ENCODE data around the gene RPGRIP1L.
"Not testable (repeated sequence)": the region's sequence is repeated elsewhere in the genome, so short reads cannot be mapped to it uniquely, and the experiment has no call there.

The RPGRIP1L gene

DNA sequence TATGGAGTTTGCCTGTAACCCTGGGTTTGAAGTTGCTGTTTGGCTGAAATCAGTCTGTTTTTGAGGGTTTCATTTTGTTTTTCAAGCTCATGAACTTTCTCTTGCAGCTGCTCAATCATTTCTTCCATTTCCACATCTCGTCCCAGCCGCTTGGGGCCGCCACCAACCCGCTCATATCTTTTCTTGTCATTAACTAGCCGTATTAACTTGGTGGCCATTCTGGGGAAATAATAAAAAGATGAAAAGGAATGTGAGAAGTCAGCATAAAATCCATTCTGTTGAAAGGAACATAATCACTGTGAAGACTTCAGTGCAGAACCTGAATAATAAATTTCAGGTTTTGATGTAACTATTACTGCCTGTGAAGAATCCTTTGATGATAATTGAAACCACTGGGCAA, 11.5 kb downstream of the RPGRIP1L start:
- Mint-ChIP-seq H3K4me1 (ENCODE audit: low read depth) (peaks cover 5% of the 10 kb centered on the region), H3K4me3 (no peak overlapping the region), H3K36me3 (ENCODE audit: low read depth) (peaks cover 53% of the 10 kb centered on the region), H3K27me3 (no peaks in the 10 kb centered on the region), H3K9me3 (no peaks in the 10 kb centered on the region), H3K27ac (no peak overlapping the region)
- no peak for DNase-seq

DNA sequence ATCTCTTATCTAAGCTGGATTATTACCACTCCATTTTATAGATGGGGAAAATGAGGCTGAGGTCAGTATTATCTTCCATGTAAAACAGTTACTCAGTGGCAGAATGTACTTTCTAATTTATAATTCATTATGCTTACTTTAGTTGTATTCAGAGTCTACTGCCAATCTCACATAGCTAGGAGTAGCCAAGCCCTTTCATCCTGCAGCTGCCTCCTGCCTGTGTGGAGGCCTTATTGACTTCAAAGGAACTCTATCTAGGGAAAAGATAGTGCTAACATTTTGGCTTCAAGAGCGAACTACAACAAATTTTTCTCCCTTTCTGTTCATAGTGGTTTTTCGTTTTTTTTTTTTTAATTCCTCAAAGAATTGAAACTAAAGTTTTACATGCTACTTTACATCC, 12.9 kb downstream of the RPGRIP1L start:
- Mint-ChIP-seq H3K4me1 (ENCODE audit: low read depth) (peaks cover 5% of the 10 kb centered on the region), H3K4me3 (no peak overlapping the region), H3K27ac (no peak overlapping the region), H3K36me3 (ENCODE audit: low read depth) (peaks cover 57% of the 10 kb centered on the region), H3K9me3 (no peaks in the 10 kb centered on the region), H3K27me3 (no peaks in the 10 kb centered on the region)
- no peak for DNase-seq

DNA sequence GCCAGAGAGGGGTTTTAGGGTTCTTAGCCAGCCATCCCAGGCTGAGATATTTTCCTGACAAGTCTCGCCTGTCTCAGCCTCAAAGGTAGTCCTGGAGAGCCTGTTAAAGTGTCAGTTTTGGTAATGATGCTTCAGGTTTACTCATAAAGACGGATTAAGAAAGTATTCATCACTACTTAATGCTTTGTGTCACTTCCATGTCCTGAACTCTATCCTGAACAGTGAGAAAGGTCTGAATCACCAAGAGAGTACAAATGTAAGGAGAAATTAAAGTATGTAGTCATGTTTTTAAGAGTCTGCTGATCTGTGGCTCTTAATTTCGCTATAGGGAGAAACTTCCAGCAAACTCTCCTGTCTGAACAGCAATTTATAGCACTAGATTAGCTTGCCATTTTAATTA, 14.0 kb downstream of the RPGRIP1L start:
- no peak overlapping the region for H3K4me3 Mint-ChIP-seq
- H3K36me3 Mint-ChIP-seq (ENCODE audit: low read depth), result peaks cover 59% of the 10 kb centered on the region
- no peak overlapping the region for H3K27ac Mint-ChIP-seq
- H3K9me3 Mint-ChIP-seq, result peaks cover 5% of the 10 kb centered on the region
- H3K4me1 Mint-ChIP-seq (ENCODE audit: low read depth), result no peaks in the 10 kb centered on the region
- no peak for DNase-seq
- H3K27me3 Mint-ChIP-seq, result no peaks in the 10 kb centered on the region

DNA sequence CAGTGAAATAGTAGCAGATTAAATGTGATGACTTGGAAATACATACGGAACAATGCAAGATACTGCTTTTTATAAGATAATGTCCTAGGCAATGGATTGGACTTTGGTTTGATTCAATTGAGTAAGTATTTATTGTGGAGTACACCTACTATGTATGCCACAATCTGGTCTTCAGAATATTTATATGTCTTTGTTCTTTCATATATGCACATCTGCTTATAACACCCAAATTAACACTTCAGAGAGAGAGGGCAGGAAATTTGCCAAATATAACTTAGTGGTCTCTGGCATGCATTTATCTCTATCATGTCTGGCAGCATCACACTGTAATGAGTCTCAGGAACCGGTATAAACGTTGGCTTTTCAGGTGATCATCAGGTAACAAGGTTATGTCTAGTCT, 16.9 kb downstream of the RPGRIP1L start:
- Mint-ChIP-seq H3K27ac (no peak overlapping the region), H3K4me1 (ENCODE audit: low read depth) (no peaks in the 10 kb centered on the region), H3K27me3 (no peaks in the 10 kb centered on the region), H3K9me3 (peaks cover 5% of the 10 kb centered on the region), H3K4me3 (no peak overlapping the region), H3K36me3 (ENCODE audit: low read depth) (peaks cover 63% of the 10 kb centered on the region)
- no peak for DNase-seq

DNA sequence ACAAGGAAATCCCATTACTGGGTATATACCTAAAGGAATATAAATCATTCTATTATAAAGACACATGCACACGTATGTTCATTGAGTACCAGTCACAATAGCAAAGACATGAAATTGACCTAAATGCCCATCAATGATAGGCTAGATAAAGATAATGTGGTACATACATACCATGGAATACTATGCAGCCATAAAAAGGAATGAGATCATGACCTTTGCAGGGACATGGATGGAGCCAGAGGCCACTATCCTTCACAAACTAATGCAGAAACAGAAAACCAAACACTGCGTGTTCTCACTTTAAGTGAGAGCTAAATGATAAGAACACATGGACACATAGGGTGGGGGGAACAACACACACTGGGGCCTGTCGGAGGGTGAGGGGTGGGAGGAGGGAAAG, 18.3 kb downstream of the RPGRIP1L start:
- not testable (repeated sequence) for DNase-seq; H3K4me1 Mint-ChIP-seq (ENCODE audit: low read depth); H3K27me3 Mint-ChIP-seq; H3K9me3 Mint-ChIP-seq; H3K27ac Mint-ChIP-seq; H3K4me3 Mint-ChIP-seq
- peaks cover 56% of the 10 kb centered on the region for H3K36me3 Mint-ChIP-seq (ENCODE audit: low read depth)

DNA sequence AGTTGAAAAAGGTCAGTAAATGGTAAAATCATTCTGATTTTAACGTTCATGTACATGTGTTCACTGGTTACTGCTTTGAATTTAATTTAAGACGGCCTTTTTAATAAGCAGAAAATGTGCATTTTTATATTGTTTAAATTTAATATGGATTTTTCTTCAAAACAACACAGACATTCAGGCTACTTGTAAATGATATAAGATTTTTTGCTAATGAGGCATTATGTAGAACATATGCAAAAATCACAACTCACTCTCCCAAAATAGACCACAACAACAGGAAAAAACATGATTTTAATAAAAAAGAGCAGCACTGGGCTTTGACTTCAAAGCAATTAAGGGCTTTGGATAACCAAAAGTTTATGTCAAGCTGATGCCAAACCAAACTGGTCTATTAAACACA, 22.3 kb downstream of the RPGRIP1L start:
- Mint-ChIP-seq H3K4me3 (no peak overlapping the region), H3K4me1 (ENCODE audit: low read depth) (no peaks in the 10 kb centered on the region), H3K36me3 (ENCODE audit: low read depth) (peaks cover 41% of the 10 kb centered on the region), H3K9me3 (peaks cover 5% of the 10 kb centered on the region), H3K27ac (no peak overlapping the region), H3K27me3 (no peaks in the 10 kb centered on the region)
- no peak for DNase-seq

DNA sequence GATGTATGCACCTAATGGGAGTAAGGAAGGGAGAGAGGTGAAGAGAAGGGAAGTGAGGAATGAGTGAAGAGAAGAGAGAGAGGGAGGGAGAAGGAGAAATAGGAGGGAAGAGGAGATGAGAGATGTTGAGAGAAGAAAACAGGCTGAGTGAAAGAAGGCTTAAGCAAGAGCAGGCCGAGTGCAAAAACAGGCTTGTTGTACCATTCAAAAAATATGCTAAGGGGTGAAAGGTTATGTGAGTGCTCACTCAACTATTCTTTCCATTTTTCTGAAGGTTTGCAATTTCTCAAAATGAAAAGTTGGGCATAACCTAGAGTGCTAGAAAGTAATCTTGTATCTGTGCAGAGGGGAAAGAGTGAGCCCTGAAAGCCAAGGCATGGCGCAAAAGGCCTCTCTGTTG, 22.9 kb downstream of the RPGRIP1L start:
- no peaks in the 10 kb centered on the region for H3K4me1 Mint-ChIP-seq (ENCODE audit: low read depth)
- H3K4me3 Mint-ChIP-seq, result no peak overlapping the region
- H3K36me3 Mint-ChIP-seq (ENCODE audit: low read depth), result peaks cover 35% of the 10 kb centered on the region
- H3K27ac Mint-ChIP-seq, result no peak overlapping the region
- no peaks in the 10 kb centered on the region for H3K27me3 Mint-ChIP-seq
- no peak for DNase-seq
- peaks cover 5% of the 10 kb centered on the region for H3K9me3 Mint-ChIP-seq

DNA sequence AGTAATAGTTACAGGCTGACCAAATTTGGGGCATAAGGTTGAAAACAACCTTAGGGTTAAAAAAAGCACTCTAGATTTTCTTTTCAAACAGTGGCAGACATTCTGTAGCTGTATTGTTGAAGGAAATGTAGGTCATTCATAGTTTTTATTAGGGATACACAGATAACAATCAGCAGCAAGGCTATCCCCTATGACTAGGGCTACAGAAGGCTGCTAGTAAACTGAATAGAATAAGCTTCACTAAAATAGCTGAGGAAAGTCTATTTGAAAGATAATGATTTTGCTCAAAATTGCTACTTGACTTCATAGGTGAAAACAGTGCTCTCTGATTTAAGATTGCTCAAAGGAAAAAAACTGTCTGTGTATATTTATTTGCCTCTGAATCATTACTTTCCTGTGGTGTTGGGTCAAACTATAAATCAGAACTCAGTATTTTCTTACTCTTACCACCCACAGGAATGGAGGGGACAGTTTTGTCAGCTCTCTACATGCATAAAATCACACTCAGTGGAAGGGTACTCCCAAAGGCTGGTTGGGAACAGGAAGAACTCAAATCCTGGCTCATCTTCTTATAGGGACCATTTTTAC, 24.8 kb downstream of the RPGRIP1L start:
- DNase-seq, result no peak
- H3K27me3 Mint-ChIP-seq, result no peaks in the 10 kb centered on the region
- no peaks in the 10 kb centered on the region for H3K4me1 Mint-ChIP-seq (ENCODE audit: low read depth)
- no peak overlapping the region for H3K27ac Mint-ChIP-seq
- H3K4me3 Mint-ChIP-seq, result no peak overlapping the region
- no peaks in the 10 kb centered on the region for H3K9me3 Mint-ChIP-seq
- H3K36me3 Mint-ChIP-seq (ENCODE audit: low read depth), result peaks cover 23% of the 10 kb centered on the region

DNA sequence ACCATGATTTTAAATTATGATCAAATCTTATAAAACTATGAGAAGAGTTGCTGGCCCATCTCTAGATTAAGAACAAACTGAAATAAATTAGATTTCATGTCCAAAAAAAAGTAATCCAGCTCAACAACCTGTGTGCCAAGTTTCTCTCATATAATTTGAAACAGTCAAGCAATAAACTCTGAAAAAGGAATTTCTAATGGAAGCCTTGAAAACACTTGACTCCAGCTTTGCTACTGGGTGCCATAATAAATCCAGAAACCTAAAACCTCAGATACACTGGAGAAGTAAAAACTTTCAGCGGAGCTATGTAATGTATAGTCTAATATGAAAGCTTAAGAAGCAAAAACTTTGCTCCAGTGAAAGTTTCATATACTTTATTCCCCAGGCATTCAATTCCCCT, 25.5 kb downstream of the RPGRIP1L start:
- DNase-seq, result no peak

DNA sequence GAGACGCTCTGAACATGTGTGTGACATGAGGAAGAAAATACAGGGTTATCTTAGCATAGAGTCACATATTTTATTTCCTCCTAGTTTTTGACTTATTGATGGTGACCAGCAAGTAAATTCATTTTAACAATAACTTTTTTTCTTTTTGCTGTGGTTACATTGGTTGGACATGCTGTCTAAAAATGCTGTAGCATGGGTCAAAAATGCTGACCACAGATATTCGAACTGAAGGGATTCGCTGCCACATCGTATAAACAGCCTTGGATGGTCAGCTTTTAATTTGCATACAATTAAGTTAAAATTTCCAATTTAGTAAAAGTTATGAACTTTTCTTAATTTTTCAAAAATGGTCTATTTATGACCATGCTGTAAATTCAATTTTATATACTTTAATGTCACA, 30.5 kb downstream of the RPGRIP1L start:
- DNase-seq, result no peak
- H3K27me3 Mint-ChIP-seq, result no peaks in the 10 kb centered on the region
- peaks cover 4% of the 10 kb centered on the region for H3K36me3 Mint-ChIP-seq (ENCODE audit: low read depth)

More for the DNA sequence above, 25.5 kb downstream of the RPGRIP1L start:
- no peak overlapping the region for H3K4me3 Mint-ChIP-seq
- H3K27me3 Mint-ChIP-seq, result no peaks in the 10 kb centered on the region
- H3K9me3 Mint-ChIP-seq, result no peaks in the 10 kb centered on the region
- H3K27ac Mint-ChIP-seq, result no peak overlapping the region
- H3K4me1 Mint-ChIP-seq (ENCODE audit: low read depth), result no peaks in the 10 kb centered on the region
- H3K36me3 Mint-ChIP-seq (ENCODE audit: low read depth), result peaks cover 16% of the 10 kb centered on the region

DNA sequence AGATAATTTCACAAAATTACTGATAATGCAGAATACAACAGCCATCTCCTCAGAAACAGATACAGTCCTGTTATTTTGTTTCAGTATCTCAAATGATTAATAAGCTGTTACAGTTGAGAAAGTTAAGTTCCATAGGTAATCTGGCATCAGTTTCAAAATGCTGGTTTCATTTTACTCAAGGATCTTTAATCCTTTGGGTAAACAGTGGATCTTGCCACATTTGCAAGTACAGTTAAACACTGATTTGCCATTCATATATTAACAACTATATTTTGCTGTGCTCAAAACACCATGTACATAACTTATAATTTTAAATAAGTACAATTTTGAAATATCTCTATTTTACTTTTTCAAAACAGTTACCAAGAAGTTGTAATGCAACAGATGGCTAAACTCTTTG, 31.2 kb downstream of the RPGRIP1L start:
- DNase-seq, result no peak
- Mint-ChIP-seq H3K27ac (no peak overlapping the region), H3K27me3 (no peaks in the 10 kb centered on the region), H3K4me1 (ENCODE audit: low read depth) (no peaks in the 10 kb centered on the region), H3K9me3 (no peaks in the 10 kb centered on the region), H3K36me3 (ENCODE audit: low read depth) (peaks cover 4% of the 10 kb centered on the region), H3K4me3 (no peak overlapping the region)

More for the DNA sequence above, 30.5 kb downstream of the RPGRIP1L start:
- H3K9me3 Mint-ChIP-seq, result no peaks in the 10 kb centered on the region
- H3K4me1 Mint-ChIP-seq (ENCODE audit: low read depth), result no peaks in the 10 kb centered on the region
- no peak overlapping the region for H3K27ac Mint-ChIP-seq
- no peak overlapping the region for H3K4me3 Mint-ChIP-seq

DNA sequence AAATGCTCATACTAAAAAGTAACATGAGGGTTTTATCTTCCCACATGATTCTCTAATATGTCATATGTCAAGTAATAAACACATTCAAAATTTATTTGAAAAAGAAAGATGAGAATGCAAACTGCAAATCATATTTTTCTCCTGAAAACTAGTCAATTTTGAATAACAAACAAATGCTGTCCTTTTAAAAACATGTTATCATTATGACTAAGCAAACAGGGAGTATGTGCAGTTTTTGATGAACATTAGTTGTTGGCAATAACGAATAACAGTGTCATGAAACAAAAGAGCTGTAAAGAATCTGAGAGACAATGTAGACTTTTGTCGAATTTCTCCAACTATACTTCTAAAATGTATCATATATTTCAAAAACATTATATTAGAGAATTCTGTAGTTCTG, 34.8 kb downstream of the RPGRIP1L start:
- Mint-ChIP-seq H3K4me1 (ENCODE audit: low read depth) (peaks cover 13% of the 10 kb centered on the region), H3K9me3 (no peaks in the 10 kb centered on the region), H3K4me3 (no peak overlapping the region), H3K36me3 (ENCODE audit: low read depth) (peaks cover 2% of the 10 kb centered on the region), H3K27ac (no peak overlapping the region), H3K27me3 (no peaks in the 10 kb centered on the region)
- no peak for DNase-seq

DNA sequence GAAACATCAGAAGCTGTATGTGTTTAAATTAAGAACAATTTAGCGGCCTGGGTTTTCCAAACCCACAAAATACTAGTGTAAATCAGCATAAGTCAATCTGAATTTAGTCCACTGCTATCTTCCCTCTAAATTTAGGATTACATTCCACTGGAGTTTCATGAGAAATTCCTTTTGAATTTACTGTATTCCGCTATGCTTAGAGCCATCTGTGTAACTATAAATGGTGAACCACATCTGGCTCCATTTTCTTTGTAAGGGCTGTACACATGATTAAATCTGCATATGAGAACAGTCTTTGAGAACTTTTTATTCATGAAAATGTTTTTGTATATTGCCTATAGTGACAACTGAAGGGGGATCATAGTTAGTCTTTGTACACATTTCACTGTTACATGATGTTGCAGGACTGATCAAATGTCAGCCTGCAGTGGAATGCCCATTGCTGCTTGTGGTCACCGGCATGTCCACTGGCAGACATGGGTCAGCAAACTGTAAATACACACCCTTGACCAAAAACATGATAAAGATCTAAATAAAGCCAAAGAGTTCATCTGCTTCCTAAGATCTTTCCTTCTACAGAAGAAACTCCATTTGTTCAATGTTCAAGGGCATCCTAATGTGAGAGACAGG, 36.8 kb downstream of the RPGRIP1L start:
- no peak for DNase-seq
- no peak overlapping the region for H3K27ac Mint-ChIP-seq
- no peaks in the 10 kb centered on the region for H3K9me3 Mint-ChIP-seq
- no peak overlapping the region for H3K4me3 Mint-ChIP-seq
- peaks cover 5% of the 10 kb centered on the region for H3K36me3 Mint-ChIP-seq (ENCODE audit: low read depth)
- no peaks in the 10 kb centered on the region for H3K27me3 Mint-ChIP-seq
- peaks cover 13% of the 10 kb centered on the region for H3K4me1 Mint-ChIP-seq (ENCODE audit: low read depth)

DNA sequence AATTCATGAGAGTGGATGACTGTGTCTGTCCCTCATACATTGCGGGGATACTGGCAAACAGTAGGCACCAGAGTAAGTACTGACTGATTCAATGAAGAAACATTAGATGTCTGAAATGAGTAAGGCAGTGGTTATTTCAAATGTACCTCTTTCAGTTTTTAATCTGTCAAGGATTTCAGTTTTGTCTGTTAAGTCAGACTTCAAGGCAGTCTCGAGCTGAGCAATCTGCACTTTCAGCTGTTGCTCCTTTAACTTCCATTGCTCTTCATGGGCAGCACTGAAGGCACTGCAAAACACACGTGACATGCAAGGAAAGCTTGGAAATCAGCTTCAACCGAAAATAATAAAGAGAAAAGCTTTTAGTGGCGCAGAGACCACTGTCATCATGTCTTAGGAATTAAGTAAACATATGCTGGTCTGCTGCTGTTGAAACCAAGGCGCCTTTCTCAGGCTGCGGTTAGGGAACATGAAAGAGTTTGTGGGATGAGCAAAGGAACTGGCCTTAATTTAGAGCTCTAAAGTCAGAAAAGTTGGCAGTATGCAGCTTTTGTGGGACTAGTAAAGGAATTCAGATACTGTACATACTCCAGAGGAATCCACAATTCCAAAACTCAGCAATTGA, 38.8 kb downstream of the RPGRIP1L start:
- peaks cover 13% of the 10 kb centered on the region for H3K4me1 Mint-ChIP-seq (ENCODE audit: low read depth)
- H3K27me3 Mint-ChIP-seq, result no peaks in the 10 kb centered on the region
- H3K4me3 Mint-ChIP-seq, result no peak overlapping the region
- H3K9me3 Mint-ChIP-seq, result no peaks in the 10 kb centered on the region
- no peak for DNase-seq
- H3K27ac Mint-ChIP-seq, result peak overlapping the region; percentile 1
- H3K36me3 Mint-ChIP-seq (ENCODE audit: low read depth), result peaks cover 5% of the 10 kb centered on the region

DNA sequence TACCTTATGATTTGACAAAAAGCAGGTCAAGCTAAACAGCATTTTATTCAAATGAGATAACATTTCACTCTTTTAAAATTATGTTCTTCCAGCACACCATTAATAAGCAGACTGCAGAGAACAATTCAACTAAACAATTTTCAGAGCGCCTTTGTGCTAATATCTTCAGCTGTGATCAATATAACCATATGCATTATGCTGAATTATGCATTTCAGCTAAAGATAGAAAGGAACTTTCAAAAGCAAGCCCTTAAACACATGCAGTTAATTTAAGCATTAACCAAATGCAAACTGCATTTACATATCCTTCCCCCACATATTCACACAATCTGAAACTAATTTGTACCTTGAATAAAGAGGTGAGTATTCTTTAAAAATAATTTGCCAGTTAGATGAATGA, 41.6 kb downstream of the RPGRIP1L start:
- no peak overlapping the region for H3K27ac Mint-ChIP-seq
- peaks cover 8% of the 10 kb centered on the region for H3K36me3 Mint-ChIP-seq (ENCODE audit: low read depth)
- peaks cover 13% of the 10 kb centered on the region for H3K4me1 Mint-ChIP-seq (ENCODE audit: low read depth)
- no peak overlapping the region for H3K4me3 Mint-ChIP-seq
- no peak for DNase-seq
- no peaks in the 10 kb centered on the region for H3K9me3 Mint-ChIP-seq
- no peaks in the 10 kb centered on the region for H3K27me3 Mint-ChIP-seq
